ENCODE results near the gene SLC25A11. TPM values are rescaled to one million over a fixed set of nuclear protein-coding genes. Genes with fewer than 3 reads are reported as not detected.
"Not testable (repeated sequence)": the region's sequence is repeated elsewhere in the genome, so short reads cannot be mapped to it uniquely, and the experiment has no call there.

The SLC25A11 gene
- total RNA-seq, 1 donor, result 78.6 TPM

GRCh38 chr17:4928881-4929280 is 11.0 kb downstream of the SLC25A11 start:
- DNase-seq (ENCODE audit: low read depth in 2 of 3, low spot score in 2 of 3), result no peak

DNA sequence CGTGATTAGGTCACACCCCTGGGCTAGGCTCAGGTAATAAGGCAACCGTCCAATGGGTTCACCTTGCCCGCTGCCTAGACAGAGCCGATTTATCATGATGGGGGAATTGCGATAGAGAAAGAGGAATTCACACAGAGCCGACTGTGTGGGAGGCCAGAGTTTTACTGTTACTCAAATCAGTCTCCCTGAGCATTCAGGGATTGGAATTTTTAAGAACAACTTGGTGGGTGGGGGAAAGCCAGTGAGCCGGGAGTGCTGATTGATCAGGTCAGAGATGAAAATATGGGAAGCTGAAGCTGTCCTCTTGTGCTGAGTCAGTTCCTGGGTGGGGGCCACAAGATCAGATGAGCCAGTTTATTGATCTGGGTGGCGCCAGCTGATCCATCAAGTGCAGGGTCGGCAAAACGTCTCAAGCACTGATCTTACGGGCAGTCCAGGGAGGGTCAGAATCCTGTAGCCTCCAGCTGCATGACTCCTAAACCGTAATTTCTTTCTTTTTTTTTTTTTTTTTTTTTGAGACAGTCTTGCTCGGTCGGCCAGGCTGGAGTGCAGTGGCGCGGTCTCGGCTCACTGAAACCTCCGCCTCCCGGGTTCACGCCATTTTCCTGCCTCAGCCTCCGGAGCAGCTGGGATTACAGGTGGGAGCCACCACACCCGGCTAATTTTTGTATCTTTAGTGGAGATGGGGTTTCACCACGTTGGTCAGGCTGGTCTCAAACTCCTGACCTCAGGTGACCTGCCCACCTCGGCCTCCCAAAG is 13.1 kb downstream of the SLC25A11 start:
- not testable (repeated sequence) for DNase-seq (ENCODE audit: low read depth in 2 of 3, low spot score in 2 of 3)

DNA sequence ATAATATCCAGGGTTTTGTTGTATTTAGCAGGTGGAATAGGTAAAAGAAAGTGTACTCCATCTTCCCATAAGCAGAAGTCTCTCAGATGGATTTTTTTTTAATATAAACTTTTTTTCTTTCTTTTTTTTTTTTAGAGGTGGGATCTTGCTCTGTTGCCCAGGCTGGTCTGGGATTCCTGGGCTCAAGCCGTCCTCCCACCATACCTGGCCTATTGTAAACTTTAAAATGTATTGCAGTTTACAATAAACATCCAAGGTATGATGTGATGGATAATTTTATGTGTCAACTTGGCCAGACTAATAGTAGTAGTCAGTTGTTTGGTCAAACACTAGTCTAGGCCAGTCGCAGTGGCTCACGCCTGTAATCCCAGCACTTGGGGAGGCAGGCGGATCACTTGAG is 18.5 kb downstream of the SLC25A11 start:
- DNase-seq (ENCODE audit: low read depth in 2 of 3, low spot score in 2 of 3), result no peak

DNA sequence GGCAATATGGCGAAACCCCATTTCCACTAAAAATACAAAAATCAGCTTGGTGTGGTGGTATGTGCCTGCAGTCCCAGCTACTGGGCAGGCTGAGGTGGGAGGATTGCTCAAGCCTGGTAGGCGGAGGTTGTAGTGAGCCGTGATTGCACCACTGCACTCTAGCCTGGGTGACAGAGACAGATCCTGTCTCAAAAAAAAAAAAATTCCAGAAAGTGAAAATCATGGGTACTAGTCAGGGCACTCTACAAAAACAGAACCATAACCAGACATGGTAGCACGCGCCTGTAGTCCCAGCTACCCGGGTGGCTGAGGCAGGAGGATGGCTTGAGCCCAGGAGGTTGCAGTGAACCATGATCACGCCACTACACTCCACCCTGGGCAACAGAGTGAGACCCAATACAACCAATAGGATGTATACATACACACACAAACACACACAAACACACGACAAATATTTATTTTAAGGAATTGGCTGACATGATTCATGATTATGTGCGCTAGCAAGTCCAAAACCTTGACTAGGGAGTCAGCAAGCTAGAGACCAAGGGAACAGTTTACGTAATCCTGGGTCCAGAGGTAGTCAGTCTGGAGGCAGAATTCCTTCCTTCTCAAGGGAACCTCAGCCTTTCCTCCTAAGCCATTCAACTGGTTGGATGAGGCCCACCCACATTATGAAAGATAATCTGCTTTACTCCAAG is 19.3 kb downstream of the SLC25A11 start:
- DNase-seq (ENCODE audit: low read depth in 2 of 3, low spot score in 2 of 3), result no peak

GRCh38 chr17:4919511-4920047 is 20.3 kb downstream of the SLC25A11 start:
- DNase-seq (ENCODE audit: low read depth in 2 of 3, low spot score in 2 of 3), result no peak

GRCh38 chr17:4914551-4914950 is 25.3 kb downstream of the SLC25A11 start:
- DNase-seq (ENCODE audit: low read depth in 2 of 3, low spot score in 2 of 3), result not testable (repeated sequence)

- DNase-seq (ENCODE audit: low read depth in 2 of 3, low spot score in 2 of 3), result no peak
Observed at GRCh38 chr17:4913994-4914393, 25.9 kb downstream of the SLC25A11 start.

- DNase-seq (ENCODE audit: low read depth in 2 of 3, low spot score in 2 of 3), result peak in 2 of 3 donors; percentile 90 to 93
Observed at GRCh38 chr17:4908711-4909496, 30.9 kb downstream of the SLC25A11 start.

- DNase-seq (ENCODE audit: low read depth in 2 of 3, low spot score in 2 of 3), result no peak
Observed at GRCh38 chr17:4908301-4908700, 31.5 kb downstream of the SLC25A11 start.

GRCh38 chr17:4906642-4907041 is 33.2 kb downstream of the SLC25A11 start:
- not testable (repeated sequence) for DNase-seq (ENCODE audit: low read depth in 2 of 3, low spot score in 2 of 3)

GRCh38 chr17:4903051-4903818 is 36.6 kb downstream of the SLC25A11 start, which contains the start of gene CHRNE:
TSS of gene CHRNE (minus strand) at chr17:4903098. CDS start at chr17:4903063, 35 bp downstream.
- peak in 2 of 3 donors; percentile 79 to 85 for DNase-seq (ENCODE audit: low read depth in 2 of 3, low spot score in 2 of 3)

DNA sequence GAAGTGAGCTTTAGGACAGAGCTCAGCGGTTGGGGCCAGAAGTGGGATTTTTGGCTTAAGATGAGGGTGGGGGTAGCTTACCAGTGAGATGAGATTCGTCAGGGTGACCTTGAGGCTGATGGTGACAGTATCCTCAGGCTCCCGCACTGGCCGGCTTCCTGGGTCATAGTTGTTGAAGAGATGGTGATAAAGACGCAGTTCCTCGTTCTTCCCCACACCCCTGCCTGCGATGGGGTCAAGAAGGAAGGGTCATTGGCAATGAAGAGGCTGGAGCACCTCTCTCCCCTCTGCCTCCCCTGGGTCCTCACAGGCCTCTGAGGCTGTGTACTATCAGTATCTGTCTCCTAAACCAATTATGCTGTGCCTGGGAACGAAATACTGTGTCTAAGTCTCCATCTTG is 37.3 kb downstream of the SLC25A11 start:
- DNase-seq (ENCODE audit: low read depth in 2 of 3, low spot score in 2 of 3), result no peak

DNA sequence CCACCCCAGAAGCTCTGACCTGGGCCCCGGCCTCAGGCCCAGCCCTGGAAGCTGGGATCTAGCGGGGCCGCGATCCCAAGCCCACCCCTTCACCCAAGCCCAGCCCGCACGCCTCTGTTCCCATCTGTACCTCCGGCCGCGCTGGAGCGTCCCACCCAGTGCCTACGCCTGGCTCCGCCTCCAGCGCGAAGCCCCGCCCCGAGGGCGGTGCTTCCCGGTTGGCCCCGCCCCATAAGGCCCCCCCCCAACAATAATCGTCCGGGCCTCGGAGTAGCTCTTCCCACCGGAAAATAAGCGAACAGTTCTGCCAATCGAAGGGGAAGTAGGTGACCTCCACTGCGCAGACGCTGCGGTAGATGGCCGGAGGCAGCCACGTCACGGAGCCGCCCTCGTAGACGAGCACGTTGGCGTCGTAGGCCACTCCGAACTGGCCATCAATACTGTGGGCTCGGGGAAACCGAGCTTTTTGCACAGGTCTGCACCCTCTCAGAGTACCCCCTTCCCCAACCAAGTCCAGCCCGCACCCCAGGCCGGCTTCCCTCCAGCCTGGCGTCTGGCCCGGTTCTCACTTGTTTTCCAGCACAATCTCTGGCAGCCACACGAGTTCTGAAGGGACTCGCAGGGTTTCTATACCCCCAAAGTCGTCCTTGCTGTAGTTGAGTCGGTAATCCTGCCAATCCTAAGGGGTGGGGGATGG is 38.0 kb downstream of the SLC25A11 start:
- peak in 2 of 3 donors; percentile 44 to 47 for DNase-seq (ENCODE audit: low read depth in 2 of 3, low spot score in 2 of 3)

DNA sequence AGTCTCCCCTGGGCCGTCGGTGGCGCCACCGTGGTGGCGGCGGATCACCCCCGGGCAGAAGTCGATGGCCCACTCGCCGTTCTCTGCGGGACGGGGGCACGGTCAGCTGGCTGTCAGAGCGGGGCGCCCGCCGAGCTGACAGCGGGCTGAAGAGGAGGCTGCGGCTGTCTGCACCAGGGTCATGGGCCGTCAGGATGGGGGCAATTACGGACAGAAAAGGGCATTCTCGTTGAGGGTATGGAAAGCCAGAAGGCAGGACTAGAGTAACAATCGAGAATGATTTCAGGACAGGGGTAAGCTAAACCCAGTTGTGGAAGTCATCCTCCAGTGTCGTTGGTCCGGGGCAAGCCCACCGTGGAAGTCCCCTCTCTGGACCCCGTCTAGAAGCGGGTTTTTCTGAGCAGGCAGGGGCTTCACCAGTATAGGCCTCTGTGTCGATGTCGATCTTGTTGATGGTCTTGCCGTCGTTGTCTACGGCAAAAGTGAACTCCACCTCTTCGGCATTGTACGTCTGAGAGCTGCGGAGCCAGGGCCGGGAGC is 38.7 kb downstream of the SLC25A11 start:
- DNase-seq (ENCODE audit: low read depth in 2 of 3, low spot score in 2 of 3), result peak in 1 of 3 donors; percentile 19

DNA sequence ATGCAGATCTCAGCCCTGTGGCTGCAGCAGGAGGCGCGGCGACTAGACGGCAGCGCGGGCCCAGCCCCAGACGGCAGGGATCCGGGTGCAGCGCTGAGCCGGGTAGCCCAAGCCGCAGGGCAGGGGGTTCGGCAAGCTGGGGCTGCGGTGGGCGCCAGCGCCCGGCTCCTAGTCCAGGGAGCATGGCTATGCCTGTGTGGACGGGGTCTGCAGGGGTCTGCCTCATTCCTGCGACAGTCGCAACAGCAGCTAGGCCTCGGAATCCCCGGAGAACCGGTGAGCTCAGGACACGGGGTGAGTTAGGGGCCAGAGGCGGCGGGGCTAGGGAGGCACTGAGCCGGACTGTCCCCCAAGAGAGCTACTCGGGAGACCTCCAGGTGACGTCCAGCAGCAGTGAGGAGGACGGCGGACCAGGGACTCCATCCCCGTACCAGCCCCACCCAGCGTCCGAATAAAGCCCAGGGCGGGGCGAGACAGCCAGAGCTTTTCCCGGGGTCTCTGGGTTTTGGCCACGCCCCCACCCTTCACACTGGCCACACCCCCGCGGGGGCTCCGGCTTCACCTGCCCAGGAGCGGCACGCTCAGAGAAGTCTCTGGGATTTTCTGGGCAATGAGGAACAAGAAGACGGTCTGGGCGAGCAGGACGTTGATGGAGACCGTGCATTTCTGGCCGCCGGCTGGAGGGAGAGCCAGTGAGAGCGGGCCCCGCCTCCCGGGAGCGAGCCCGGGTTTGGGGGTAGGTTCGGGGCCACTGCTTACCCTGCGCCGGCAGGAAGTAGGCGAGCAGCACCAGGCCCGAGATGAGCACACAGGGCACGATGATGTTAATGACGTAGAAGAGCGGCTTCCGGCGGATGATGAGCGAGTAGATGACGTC is 39.4 kb downstream of the SLC25A11 start:
- DNase-seq (ENCODE audit: low read depth in 2 of 3, low spot score in 2 of 3), result peak in 2 of 3 donors; percentile 81 to 85

- DNase-seq (ENCODE audit: low read depth in 2 of 3, low spot score in 2 of 3), result peak; percentile 76 to 98 (median 97)
Observed at GRCh38 chr17:4899341-4900230, 40.3 kb downstream of the SLC25A11 start, which contains the start of gene C17orf107. TSS of gene C17orf107 (plus strand) at chr17:4899536. CDS start at chr17:4899763, 227 bp downstream.

DNA sequence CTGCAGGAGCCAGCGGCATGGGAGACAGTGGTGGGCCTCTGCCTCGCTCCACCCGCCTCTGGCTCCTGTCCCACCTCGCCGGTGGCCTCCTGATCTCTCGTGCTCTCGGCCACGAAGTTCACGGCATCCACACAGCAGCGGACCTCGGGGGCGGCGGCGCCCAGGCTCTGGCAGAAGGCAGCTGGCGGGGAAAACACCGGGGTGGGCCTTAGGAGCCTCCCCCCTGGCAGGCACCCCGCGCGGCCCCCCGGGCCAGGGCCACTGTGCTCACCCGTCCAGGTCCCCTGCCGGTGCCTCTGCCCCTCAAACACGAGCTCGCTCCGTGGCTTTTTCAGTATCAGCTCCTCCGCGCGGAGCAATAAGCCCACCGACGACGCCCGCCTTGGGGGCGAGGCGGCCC is 40.9 kb downstream of the SLC25A11 start:
- DNase-seq (ENCODE audit: low read depth in 2 of 3, low spot score in 2 of 3), result no peak
